Stimulated activated CD8-positive, alpha-beta memory T cell treated with anti-CD3 and anti-CD28 coated beads, Interleukin-15, amount 100 ng/mL, for 4 hours (primary cell): ENCODE data around the gene TBRG1.

ENCODE experiments used
- DNase-seq, 2 donors: peaks; one replicate each; pipeline ENCODE4 v3.0.0-alpha.2; 2020; ENCODE audit warnings: low read depth in 2 of 2

Gene TBRG1

DNA sequence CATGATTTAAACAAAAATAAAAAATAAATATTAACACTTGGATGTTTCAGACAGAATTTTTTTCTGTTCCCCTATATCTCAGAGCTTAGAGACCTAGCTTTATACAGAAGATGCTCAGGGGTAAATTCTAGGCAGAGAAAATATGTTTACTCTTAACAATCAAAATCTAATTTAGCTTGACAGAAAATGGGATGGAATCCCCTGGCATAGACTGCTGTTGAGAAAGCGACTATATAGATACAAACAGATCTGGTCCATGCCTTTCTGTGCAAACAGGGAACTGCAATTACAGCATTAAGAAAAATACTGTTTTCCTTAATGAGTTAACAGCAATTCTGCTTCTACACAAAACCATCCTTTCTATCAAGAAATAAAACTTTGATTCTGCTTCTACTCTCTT, 36.3 kb downstream of the TBRG1 start:
- no peak for DNase-seq

DNA sequence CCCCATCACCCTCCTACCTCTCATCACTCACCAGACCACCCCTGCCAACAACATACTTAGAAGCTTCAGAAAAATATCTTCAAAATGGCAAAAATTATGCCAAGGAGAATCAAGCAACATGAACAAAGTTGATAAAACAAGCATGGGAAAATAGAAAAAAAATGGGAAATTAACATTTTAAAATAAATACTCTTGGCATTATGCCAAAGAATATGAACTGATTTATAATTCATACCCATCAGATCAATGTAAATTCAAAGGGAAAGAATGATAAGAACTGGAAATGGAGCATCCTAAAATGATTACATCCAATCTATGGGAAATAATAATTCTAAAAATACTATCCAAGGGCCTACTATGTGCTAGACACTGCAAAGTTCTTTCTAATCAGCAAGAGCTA, 38.9 kb downstream of the TBRG1 start:
- DNase-seq: no peak

DNA sequence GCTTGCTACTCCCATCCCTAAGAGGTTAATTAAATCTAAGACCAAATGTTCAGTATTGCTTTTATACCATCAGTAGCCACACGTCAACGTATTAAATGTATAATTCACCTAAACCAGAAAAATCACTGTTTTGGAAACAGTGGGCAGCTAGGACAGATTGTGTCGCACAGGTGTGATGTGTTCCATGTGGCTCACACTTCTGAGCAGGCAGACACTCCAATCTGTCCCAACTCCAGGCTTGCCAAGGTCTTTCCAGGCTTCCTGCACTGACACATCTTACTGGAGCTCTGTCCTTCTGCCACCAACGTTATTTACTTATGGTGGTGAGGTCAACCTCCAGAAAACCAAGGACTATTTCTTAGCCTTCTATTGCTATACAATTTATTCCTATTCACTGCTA, 39.4 kb downstream of the TBRG1 start:
- DNase-seq: no peak

DNA sequence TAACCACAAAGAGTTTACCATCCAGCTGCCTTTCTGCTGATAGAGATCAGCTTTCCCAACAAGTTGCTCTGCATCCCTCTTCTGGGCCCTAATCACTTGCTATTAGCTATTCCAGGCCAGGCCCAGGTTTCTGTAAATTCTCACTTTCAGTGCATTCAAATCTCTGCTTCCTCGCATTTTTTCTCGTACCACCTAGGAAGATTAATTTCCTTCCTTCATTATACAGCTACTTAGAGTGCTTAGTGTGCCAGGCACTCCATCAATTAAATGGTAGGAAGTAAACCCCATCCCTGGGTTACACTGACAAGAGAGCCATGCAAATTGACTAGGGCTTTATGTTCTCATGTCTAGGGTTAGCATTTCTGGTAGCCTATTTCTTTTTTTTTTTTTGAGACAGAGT, 41.2 kb downstream of the TBRG1 start:
- DNase-seq: no peak

DNA sequence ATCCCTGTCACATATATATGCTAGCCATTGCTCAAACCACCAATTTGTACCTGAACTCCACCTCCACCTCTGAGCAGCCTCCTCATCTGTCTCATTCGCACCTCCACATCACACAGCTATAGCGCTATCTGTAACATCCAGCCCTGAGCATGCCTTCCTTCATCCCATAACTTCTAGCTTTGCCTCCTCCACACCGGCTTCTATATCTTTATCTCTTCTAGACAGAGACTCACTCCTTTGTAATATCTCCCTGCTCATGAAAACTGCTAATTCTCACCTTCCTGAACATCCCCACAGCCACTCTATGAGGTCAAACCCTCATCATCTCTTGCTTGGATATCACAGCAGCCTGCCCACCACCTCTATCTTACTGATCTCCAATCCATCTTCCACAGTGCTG, 44.9 kb downstream of the TBRG1 start:
- DNase-seq: no peak

DNA sequence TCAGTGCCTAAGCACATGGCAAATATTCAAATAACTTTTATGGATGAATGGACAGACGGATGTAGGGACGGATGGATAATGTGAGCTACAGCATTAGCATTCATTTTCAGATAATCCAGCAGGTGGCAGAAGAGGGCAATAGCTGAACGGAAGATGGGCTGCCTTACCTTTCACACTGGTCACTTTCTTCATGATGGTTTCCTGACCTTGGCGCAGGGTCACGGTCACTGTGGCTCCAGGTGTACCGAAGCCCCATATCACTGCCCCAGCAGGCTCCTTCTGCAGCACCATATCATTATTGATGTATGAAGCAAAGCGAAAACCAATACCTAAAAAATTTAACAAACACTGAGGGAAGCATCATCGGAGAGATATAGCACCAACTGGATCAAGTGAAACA, 46.5 kb downstream of the TBRG1 start:
- no peak for DNase-seq

DNA sequence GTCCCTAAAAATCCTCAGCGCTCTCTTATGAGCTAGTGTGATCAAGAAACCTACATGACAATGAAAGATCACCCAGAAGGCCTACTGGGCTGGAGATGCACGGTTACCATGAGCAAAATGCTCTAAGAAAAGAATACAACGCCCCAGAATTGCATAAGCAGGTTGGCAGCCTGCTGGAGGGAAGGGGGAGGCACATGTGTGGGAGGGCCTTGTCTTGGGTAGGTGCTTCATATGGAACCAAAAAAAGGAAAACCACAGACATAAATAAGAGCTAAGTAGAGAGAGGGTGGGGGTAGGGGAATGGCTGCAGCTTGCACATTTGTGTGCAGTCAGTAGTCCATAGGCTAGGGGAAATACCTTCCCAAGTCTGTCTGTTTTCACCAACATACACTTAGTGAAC, 48.1 kb downstream of the TBRG1 start:
- no peak for DNase-seq

DNA sequence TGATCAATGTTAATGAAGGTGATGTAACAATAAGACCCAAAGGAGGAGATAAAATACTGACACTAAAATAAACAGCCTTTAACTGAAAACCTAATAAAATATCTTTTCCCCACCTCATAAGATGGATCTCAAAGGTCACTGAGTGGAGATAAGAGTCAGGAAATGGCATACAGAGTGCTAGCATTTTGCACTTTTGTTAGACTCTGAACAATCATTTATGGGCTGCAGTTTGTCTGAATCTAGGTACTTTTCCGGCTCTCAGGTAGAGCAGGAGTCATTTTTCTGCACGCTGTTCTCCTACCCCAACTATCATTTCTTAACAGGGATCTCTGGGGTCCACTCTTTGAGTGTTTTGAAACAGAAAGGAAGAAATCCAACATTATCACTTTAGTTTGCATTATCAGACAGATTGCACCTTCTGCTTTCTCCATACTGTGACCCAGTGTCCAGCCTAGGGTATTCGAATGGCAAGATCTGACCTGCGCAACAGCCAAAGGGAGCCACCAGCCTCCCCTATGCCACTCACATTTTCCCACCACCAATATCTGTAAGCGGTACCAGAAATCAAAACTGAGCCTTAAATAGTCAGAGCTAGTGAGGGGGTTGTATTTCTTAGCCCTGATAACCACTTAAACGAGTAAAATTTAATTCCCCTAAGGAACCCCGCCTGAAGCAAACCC, 50.0 kb downstream of the TBRG1 start:
- DNase-seq: no peak

DNA sequence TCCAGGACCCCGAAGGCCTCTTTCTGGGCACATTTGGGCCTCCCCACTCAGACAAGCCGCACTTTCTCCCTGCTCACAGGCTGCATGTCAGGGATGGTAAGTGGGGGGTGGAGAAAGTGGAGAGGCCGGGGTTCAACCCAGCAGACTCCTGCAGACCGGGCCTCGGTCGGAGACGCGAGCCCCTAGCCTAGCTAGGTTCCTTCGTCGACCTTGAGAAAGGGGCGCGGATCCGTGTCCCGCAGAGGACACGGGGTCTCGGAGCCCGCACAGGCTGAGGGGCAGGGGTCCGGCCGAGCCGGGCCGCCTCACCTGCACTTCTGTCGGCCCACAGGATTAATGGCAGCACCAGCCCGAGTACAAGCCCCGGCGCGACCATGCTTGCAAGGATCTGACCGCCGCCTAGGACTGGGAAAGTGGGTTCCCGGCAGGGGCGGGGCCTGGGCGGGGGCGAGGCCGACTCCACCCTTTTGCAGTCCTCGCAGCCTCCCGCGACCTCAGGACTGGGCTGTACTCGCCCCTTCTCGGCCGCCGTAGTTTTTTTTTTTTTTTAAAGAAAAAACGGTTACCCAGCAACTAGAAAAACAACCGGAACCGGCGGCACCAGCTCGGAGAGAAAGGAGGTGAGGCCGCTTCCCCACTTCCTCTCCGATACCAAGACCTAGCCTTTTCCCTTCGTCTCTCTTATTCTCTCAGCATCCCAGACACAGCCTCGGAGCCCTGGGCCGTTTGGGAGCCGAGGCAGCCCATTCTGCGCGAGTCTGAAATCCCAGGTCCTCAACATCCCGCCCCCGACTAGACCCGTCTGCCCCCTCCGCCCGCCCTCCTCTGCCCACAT, 50.9 kb downstream of the TBRG1 start, which contains the start of the genes SIAE and SPA17:
SIAE (minus strand) TSS at position 407 of the 835 bp plus-strand sequence; CDS start at position 376, 31 bp downstream.
SPA17 (plus strand) TSS at position 572 of the 835 bp plus-strand sequence. CDS start 1,361 bp downstream, outside the sequence.
- peak; percentile 62 to 67 for DNase-seq

DNA sequence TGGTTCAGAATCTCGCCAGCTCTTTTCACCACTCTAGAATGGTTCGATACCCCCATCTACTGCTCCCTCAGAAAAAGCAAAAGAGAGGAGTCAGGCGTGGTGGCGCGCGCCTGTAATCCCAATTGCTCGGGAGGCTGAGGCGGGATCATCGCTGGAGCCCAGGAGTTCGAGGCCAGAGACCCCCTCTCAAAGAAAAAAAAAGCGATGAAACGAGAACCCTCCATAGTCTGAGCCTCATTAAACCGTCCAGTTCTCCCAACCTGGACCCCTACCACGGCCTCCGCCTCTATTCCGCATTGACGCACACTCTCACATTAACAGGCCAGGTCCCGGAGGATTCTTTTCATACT, 51.5 kb downstream of the TBRG1 start:
- DNase-seq: no peak

DNA sequence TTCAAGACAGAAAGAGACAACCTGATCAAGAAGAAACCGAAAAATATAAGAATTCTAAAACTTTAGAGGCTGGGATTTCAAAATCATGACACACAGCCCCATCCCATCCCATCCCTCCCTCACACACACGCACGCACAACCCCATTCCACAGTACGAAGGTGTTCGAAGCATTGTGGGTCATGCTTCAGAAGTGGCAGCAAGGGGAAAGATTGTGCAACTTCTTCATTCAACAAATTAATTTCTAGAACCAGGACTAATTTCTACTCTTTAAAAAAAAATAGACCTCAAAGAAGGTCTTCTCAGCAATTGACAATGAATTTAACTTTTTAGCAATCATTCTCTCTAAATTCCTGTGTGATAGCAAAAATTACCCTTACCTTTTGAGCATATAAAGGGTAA, 51.9 kb downstream of the TBRG1 start:
- no peak for DNase-seq

DNA sequence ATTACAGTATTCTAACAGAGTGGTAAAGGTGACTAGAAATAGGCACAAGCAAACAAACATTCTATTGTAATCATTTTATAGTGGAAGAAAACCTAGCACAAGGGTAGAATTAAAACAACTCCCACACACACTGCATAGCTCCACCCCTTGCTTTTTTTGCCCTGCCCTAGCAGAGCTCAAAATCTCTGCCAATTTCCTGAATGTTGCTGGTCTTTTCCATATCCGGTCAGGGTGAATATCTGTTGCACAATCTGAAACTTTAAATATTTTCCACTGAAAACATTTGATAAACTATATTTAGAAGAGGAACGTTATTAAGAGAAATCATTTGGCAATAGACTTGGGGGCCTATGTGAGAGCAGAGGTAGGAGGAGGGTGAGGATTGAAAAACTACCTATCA, 53.7 kb downstream of the TBRG1 start:
- DNase-seq: no peak

DNA sequence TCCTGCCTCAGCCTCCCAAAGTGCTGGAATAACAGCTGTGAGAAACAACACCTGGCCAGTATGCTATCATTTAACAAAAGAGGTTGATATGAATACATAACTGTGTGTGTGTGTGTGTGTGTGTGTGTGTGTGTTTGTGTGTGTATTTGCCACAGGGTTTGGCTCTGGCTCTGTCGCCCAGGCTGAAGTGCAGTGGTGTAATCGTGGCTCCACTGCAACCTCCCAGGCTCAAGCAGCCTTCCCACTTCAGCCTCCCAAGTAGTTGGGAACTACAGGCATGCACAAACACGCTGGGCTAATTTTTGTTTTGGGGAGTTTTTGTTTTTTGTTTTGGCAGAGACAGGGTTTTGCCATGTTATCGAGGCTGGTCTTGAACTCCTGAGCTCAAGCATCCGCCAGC, 55.8 kb downstream of the TBRG1 start:
- no peak for DNase-seq

DNA sequence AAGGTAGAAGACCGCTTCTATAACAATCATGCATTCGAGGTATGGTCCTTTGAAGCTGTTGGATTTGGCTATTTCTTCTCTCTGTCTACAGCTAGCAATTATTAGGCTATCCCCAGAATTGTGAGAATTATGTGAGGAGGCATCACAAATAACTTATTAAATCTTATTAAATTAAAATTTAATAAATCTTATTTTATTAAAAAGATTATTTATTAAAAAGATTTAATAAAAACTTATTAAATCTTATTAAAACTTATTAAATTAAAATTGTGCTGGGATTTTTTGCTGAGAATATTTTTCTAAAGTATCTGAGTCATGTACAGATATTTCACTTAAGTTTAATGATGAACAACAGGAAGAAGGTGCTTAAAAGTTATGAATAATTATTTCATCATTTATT, 58.8 kb downstream of the TBRG1 start:
- no peak for DNase-seq

DNA sequence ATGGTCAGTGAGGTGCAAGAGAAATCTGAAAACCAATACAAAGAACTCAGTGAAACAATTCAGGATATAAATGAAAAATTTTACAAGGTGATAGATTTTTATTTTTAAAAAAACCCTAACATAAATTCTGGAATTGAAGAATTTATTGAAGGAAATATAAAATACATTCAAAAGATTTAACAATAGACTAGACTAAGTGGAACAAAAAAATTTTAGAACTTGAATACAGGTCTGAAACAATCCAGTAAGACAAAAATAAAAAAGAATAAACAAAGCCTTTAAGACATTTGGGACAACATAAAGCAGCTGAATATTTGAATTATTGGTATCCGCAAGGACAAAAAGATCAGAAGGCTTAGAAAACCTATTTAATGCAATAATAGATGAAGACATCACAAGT, 59.8 kb downstream of the TBRG1 start:
- DNase-seq: no peak
